ENCODE results near the gene FASTK.
A peak's percentile ranks its signal among the peaks of the same experiment; 100 is the strongest.

The FASTK gene

GRCh38 chr7:151059367-151060112 is 21.1 kb downstream of the FASTK start, which contains the start of gene SLC4A2:
Gene SLC4A2 (plus strand): TSS chr7:151059589. CDS start chr7:151061988, 2,399 bp downstream.
- peak within 1 kb of the TSS; percentile 80 for H3K27ac ChIP-seq
- TF ChIP-seq ZFX (IDR thresholded peaks at IDR 0.05), result peak; percentile 34; the same call in 1 of the 2 replicates
- TF ChIP-seq CTCF (conservative IDR thresholded peaks at IDR 0.05), result no peak; the same call in 1 of the 2 replicates

GRCh38 chr7:151058781-151059366 is 21.7 kb downstream of the FASTK start:
- TF ChIP-seq CTCF (conservative IDR thresholded peaks at IDR 0.05), result no peak
- no peak for TF ChIP-seq ZFX (IDR thresholded peaks at IDR 0.05)
- H3K27ac ChIP-seq, result peak overlapping the region; percentile 80

- H3K27ac ChIP-seq, result peak overlapping the region; percentile 80
- TF ChIP-seq ZFX (IDR thresholded peaks at IDR 0.05) (peak; percentile 46; the same call in 1 of the 2 replicates), CTCF (conservative IDR thresholded peaks at IDR 0.05) (no peak)
These were observed 22.4 kb downstream of the FASTK start for GRCh38 chr7:151057989-151058780.

GRCh38 chr7:151057506-151057988 is 23.1 kb downstream of the FASTK start, which contains the start of gene CDK5:
Gene CDK5 (minus strand): TSS chr7:151057897. CDS start chr7:151057848, 49 bp downstream.
- TF ChIP-seq ZFX (IDR thresholded peaks at IDR 0.05) (no peak), CTCF (conservative IDR thresholded peaks at IDR 0.05) (no peak)
- H3K27ac ChIP-seq, result peak within 1 kb of the TSS; percentile 80

- no peak for TF ChIP-seq ZFX (IDR thresholded peaks at IDR 0.05)
- TF ChIP-seq CTCF (conservative IDR thresholded peaks at IDR 0.05), result no peak
- peak overlapping the region; percentile 80 for H3K27ac ChIP-seq
These were observed 23.7 kb downstream of the FASTK start for GRCh38 chr7:151056666-151057505.

- TF ChIP-seq ZFX (IDR thresholded peaks at IDR 0.05), result no peak
- no peak for TF ChIP-seq CTCF (conservative IDR thresholded peaks at IDR 0.05)
- no peak overlapping the region for H3K27ac ChIP-seq
These were observed 24.3 kb downstream of the FASTK start for GRCh38 chr7:151056283-151056665.
